ENCODE data around the gene ZNF227. TPM values are rescaled to one million over a fixed set of nuclear protein-coding genes. Genes with fewer than 3 reads are reported as not detected.

Gene ZNF227
- total RNA-seq, 1 experiment from 2014 or later: 18.5 TPM

GRCh38 chr19:44280916-44281315 lies 68.6 kb downstream of the ZNF227 start (continued):
- TF ChIP-seq ZMAT4 (CRISPR knock-in tag; IDR thresholded peaks at IDR 0.05): no peak
- no peak for TF ChIP-seq JUN (CRISPR knock-in tag; IDR thresholded peaks at IDR 0.05)
- no peak for TF ChIP-seq TCF7 (CRISPR knock-in tag; IDR thresholded peaks at IDR 0.05; ENCODE audit: low read depth)

DNA sequence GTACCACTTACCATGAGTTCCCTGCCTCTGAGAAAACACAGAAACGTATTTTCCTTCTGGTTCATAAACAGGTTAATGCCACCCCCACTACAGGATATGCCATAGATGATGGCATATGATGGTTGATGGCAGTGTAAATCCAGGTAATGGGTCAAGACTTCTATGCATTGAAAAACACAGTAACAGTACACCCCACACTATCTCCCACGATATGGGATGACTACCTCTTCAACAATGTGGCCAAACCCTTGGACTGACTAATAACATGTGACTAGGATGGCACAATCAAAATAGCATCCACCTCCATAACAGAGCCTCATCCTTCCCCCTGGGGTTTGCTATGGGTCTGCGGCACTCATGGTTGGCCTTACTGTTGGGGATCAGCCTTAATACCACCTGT lies 70.5 kb downstream of the ZNF227 start:
- ATAC-seq: no peak
- TF ChIP-seq, protein P1, sequence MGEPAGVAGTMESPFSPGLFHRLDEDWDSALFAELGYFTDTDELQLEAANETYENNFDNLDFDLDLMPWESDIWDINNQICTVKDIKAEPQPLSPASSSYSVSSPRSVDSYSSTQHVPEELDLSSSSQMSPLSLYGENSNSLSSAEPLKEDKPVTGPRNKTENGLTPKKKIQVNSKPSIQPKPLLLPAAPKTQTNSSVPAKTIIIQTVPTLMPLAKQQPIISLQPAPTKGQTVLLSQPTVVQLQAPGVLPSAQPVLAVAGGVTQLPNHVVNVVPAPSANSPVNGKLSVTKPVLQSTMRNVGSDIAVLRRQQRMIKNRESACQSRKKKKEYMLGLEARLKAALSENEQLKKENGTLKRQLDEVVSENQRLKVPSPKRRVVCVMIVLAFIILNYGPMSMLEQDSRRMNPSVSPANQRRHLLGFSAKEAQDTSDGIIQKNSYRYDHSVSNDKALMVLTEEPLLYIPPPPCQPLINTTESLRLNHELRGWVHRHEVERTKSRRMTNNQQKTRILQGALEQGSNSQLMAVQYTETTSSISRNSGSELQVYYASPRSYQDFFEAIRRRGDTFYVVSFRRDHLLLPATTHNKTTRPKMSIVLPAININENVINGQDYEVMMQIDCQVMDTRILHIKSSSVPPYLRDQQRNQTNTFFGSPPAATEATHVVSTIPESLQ (CRISPR knock-in tag; IDR thresholded peaks at IDR 0.05): no peak
- TF ChIP-seq SOX15 (CRISPR knock-in tag; IDR thresholded peaks at IDR 0.05) (no peak), GABPB1 (CRISPR knock-in tag; IDR thresholded peaks at IDR 0.05) (no peak), GTF2I (CRISPR knock-in tag; conservative IDR thresholded peaks at IDR 0.05) (no peak), CDX4 (CRISPR knock-in tag; IDR thresholded peaks at IDR 0.05; ENCODE audit: borderline replicate concordance) (no peak), HMGA2 (CRISPR knock-in tag; IDR thresholded peaks at IDR 0.05) (no peak), ZBTB21 (CRISPR knock-in tag; IDR thresholded peaks at IDR 0.05; ENCODE audit: borderline replicate concordance) (no peak), MXD4 (CRISPR knock-in tag; IDR thresholded peaks at IDR 0.05; ENCODE audit: borderline replicate concordance) (no peak), SMAD4 (CRISPR knock-in tag; IDR thresholded peaks at IDR 0.05) (no peak), PRRX2 (CRISPR knock-in tag; IDR thresholded peaks at IDR 0.05) (no peak), FOXP1 (CRISPR knock-in tag; IDR thresholded peaks at IDR 0.05; ENCODE audit: borderline replicate concordance) (no peak)
- TF ChIP-seq, protein P2, sequence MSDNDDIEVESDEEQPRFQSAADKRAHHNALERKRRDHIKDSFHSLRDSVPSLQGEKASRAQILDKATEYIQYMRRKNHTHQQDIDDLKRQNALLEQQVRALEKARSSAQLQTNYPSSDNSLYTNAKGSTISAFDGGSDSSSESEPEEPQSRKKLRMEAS (CRISPR knock-in tag; IDR thresholded peaks at IDR 0.05): no peak
- TF ChIP-seq, protein P3, sequence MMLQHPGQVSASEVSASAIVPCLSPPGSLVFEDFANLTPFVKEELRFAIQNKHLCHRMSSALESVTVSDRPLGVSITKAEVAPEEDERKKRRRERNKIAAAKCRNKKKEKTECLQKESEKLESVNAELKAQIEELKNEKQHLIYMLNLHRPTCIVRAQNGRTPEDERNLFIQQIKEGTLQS (CRISPR knock-in tag; conservative IDR thresholded peaks at IDR 0.05): no peak
- TF ChIP-seq, protein P4, sequence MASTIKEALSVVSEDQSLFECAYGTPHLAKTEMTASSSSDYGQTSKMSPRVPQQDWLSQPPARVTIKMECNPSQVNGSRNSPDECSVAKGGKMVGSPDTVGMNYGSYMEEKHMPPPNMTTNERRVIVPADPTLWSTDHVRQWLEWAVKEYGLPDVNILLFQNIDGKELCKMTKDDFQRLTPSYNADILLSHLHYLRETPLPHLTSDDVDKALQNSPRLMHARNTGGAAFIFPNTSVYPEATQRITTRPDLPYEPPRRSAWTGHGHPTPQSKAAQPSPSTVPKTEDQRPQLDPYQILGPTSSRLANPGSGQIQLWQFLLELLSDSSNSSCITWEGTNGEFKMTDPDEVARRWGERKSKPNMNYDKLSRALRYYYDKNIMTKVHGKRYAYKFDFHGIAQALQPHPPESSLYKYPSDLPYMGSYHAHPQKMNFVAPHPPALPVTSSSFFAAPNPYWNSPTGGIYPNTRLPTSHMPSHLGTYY (CRISPR knock-in tag; IDR thresholded peaks at IDR 0.05): no peak
- peaks cover 4% of the 10 kb centered on the region; the same call in 1 of the 2 replicates for H3K27me3 Mint-ChIP-seq (ENCODE audit: low read depth)
- CTCF ChIA-PET: no interaction called here
- H3K4me1 Mint-ChIP-seq: no peaks in the 10 kb centered on the region
- no peak overlapping the region for H3K4me3 Mint-ChIP-seq
- no peak overlapping the region for H3K27ac Mint-ChIP-seq
- no peak for DNase-seq (ENCODE audit: low spot score)
- H3K36me3 Mint-ChIP-seq: peaks cover 59% of the 10 kb centered on the region
- POLR2A ChIA-PET: no interaction called here
- peaks cover 63% of the 10 kb centered on the region for H3K9me3 Mint-ChIP-seq

DNA sequence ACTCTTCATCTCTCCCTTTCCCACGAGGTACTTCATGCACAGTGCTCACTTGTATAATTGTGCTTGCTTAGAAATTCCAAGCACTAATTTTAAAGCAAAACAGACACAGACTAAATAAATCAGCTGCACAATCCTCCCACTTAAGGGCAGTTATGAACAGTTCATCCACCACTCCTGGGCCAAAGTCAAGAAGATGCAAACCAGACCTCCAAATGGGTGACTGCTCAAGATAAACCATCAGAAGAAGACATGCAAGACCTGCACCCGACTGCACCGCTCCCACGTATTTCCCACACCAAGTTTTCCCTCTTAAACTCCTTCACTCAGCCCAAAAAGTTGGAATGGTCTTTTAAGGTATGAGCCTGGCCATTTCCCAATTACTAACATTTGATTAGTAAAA lies 72.6 kb downstream of the ZNF227 start:
- no peaks in the 10 kb centered on the region for H3K4me1 Mint-ChIP-seq
- DNase-seq (ENCODE audit: low spot score) (no peak), ATAC-seq (no peak)
- ChIA-PET POLR2A (no interaction called here), CTCF (no interaction called here)
- peaks cover 4% of the 10 kb centered on the region; the same call in 1 of the 2 replicates for H3K27me3 Mint-ChIP-seq (ENCODE audit: low read depth)
- no peak overlapping the region for H3K4me3 Mint-ChIP-seq
- no peak for TF ChIP-seq MXD4 (CRISPR knock-in tag; IDR thresholded peaks at IDR 0.05; ENCODE audit: borderline replicate concordance)
- no peak for TF ChIP-seq FOXP4 (CRISPR knock-in tag; IDR thresholded peaks at IDR 0.05)
- TF ChIP-seq NR3C1 (CRISPR knock-in tag; conservative IDR thresholded peaks at IDR 0.05; ENCODE audit: low read depth): no peak
- peaks cover 65% of the 10 kb centered on the region for H3K36me3 Mint-ChIP-seq
- peaks cover 58% of the 10 kb centered on the region for H3K9me3 Mint-ChIP-seq
- no peak overlapping the region for H3K27ac Mint-ChIP-seq

Other genes starting within 250 kb of the ZNF227 start
- gene ZNF155, start 228.3 kb upstream of the ZNF227 start, total RNA-seq (2021): 6.2 to 10.2 TPM (median 7.1 TPM) in 3 replicates
- gene ZNF230, start 209.6 kb upstream of the ZNF227 start, total RNA-seq (2021): 2.2 to 4.0 TPM (median 3.5 TPM) in 3 replicates
- 3.4 to 4.6 TPM (median 3.5 TPM) in 3 replicates for gene ZNF222, start 187.2 kb upstream of the ZNF227 start, total RNA-seq (2021)
- 5.0 to 7.2 TPM (median 5.7 TPM) in 3 replicates for gene ZNF223, start 160.5 kb upstream of the ZNF227 start, total RNA-seq (2021)
- 1.7 to 3.0 TPM (median 2.7 TPM) in 3 replicates for gene ZNF284, start 140.4 kb upstream of the ZNF227 start, total RNA-seq (2021)
- gene ZNF224, start 118.2 kb upstream of the ZNF227 start, total RNA-seq (2021): 12.4 to 14.8 TPM (median 13.7 TPM) in 3 replicates
- gene ZNF225, start 99.1 kb upstream of the ZNF227 start, total RNA-seq (2021): 3.9 to 5.1 TPM (median 4.4 TPM) in 3 replicates
- gene ZNF234, start 71.0 kb upstream of the ZNF227 start, total RNA-seq (2021): 7.0 to 7.5 TPM (median 7.5 TPM) in 3 replicates
- gene ZNF226, start 47.4 kb upstream of the ZNF227 start, total RNA-seq (2021): 14.5 to 18.5 TPM (median 18.0 TPM) in 3 replicates
- 1.3 to 2.4 TPM (median 1.9 TPM) in 3 replicates for gene ZNF233, start 47.4 kb downstream of the ZNF227 start, total RNA-seq (2021)
- 3.9 to 5.2 TPM (median 4.5 TPM) in 3 replicates for gene ZNF235, start 92.5 kb downstream of the ZNF227 start, total RNA-seq (2021)
- 2.0 to 2.5 TPM (median 2.5 TPM) in 3 replicates for gene ZNF112, start 144.1 kb downstream of the ZNF227 start, total RNA-seq (2021)
- gene ZNF285, start 189.1 kb downstream of the ZNF227 start, total RNA-seq (2021): 1.6 to 3.9 TPM (median 2.6 TPM) in 3 replicates
- gene ZNF229, start 235.9 kb downstream of the ZNF227 start, total RNA-seq (2021): 1.8 to 2.4 TPM (median 2.2 TPM) in 3 replicates

Measured in WTC11 (cell line).